ENCODE data around the gene RNF208.

DNA sequence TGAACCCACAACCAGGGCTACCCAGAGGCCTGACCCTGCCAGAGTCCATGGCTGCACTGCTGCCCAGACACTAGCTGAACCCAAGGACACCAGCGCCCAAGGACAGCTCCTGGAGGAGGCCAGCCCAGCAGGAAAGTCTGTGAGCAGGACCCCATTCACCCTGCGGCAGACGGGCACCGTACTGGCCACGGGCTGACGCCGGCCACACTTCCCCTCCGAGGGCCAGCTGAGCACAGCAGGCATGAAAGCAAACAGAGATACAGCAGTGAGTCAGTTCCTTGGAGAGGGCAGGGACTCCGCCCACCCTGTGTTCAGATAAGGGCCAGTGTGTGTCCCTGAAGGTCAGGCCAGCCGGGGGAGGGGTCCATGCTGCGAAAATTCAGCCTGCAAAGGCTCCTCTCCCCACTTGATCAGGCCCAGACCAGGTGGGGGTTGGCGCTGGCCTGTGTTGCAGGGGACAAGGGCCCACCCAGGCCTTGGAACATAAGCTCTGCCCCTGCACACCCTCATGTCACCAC, 3.2 kb downstream of the RNF208 start:
- TF ChIP-seq, protein P1, sequence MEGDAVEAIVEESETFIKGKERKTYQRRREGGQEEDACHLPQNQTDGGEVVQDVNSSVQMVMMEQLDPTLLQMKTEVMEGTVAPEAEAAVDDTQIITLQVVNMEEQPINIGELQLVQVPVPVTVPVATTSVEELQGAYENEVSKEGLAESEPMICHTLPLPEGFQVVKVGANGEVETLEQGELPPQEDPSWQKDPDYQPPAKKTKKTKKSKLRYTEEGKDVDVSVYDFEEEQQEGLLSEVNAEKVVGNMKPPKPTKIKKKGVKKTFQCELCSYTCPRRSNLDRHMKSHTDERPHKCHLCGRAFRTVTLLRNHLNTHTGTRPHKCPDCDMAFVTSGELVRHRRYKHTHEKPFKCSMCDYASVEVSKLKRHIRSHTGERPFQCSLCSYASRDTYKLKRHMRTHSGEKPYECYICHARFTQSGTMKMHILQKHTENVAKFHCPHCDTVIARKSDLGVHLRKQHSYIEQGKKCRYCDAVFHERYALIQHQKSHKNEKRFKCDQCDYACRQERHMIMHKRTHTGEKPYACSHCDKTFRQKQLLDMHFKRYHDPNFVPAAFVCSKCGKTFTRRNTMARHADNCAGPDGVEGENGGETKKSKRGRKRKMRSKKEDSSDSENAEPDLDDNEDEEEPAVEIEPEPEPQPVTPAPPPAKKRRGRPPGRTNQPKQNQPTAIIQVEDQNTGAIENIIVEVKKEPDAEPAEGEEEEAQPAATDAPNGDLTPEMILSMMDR (IDR thresholded peaks at IDR 0.05; ENCODE audit: poor library complexity, severe bottlenecking): no peak
- TF ChIP-seq POLR2AphosphoS5 (IDR thresholded peaks at IDR 0.05) (no peak), TAF1 (IDR thresholded peaks at IDR 0.05; ENCODE audit: low read depth) (no peak), EZH2 (IDR thresholded peaks at IDR 0.05; ENCODE audit: borderline replicate concordance, insufficient read depth, low read length, poor library complexity, severe bottlenecking) (no peak)
